Kidney tubule cell (primary cell): ENCODE data around the gene KIFC1.

Source experiments
- DNase-seq: peaks from one replicate; pipeline ENCODE4 v3.0.0-alpha.2; 2018; ENCODE audit warnings: low spot score

Gene KIFC1

DNA sequence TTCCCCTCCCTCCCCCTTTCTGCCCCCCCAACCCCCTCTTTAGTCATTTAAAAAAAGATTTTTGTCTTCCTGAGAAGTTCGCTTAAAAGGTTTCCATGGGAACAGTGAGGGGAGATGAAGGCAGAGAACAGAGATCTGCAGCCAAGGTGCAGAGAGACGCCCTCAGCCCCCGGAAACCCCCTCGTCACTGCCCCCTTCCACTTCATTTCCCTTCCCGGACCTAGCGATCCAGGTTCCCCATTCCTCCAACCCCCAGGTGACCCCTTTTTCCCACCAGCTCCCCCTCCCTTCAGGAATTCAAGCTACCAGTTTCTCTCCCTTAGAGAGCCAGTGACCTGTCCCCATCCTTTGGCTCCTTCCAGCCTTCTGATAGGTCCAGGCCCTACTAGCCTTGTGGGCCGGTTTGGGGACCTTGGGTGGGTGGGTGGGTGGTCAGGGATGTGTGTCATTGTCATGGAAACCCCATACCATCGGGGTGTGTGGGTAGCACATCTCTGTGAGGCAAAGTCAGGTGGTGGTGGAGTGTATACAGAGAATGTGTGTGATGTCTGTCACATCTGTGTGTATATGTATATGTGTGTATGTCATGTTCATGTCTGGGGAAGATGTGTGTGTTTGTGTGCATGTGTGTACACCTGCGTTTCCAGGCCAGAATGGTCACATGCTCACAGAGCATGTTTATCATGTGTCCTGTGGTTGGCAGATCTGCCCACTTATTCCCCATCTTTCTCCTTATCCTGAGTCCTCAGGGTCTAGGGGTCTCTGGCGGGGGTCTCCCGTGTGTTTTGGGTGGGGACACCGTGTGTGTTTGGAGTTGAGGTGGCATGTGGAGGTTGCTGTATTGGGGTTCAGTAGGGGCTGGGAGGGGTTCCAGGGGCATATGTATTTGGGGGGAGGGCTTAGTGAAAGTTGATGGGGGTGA lies 35.2 kb downstream of the KIFC1 start:
- no peak for DNase-seq

GRCh38 chr6:33427585-33428223 lies 36.1 kb downstream of the KIFC1 start:
- peak; percentile 11 for DNase-seq

GRCh38 chr6:33428224-33428965 lies 36.8 kb downstream of the KIFC1 start:
- DNase-seq: peak; percentile 59

DNA sequence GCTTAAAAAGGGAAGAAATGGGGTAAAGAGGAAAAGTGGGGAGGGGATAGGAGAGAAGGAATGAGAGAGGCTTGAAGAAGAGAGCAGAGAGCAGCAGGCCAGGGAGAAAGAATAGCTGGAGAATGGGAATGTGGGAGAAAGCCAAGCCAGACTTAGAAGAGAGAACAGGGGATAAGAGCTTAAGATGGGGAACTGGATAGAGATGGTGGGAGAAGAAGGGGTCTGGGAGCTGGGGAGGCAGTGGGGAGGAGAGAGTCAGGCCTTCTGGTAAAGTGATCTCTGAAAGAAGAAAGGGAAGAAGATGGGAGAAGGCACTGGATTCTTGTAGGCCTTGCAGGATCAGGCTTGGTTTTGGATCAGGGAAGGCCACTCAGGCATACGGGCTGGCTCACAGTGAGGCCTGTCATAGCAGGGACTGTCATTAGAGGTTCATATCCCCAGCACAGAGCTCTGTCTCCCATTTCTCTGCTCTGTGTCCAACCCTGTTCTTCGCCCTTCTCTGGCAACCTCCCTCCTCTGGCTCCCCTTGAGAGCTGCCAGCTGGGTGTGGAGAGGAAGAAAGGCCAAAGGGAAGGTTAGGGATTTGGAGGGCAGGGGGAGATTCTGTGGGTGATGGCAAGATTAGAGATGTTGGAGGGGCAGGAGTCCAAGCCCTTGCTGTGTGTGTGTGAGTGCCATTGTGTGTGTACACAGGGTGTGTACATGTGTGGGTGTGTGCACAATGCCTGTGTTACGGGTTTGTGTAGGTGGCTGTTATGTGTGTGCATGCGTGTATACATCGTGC lies 37.5 kb downstream of the KIFC1 start:
- DNase-seq: no peak

DNA sequence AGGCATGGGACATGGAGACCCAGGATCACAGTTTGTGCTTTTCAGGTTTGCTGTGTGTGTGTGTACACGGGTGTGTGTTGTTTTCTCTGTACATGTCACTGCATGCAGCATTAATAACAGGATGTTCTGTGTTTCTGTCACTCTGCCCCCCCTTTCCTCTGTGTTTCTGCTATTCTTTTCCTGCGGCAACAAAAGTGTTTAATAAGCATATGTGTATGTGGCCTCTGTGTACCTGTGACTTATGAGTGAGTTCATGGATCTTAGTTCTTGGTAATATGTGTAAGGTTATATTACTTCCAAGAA lies 38.1 kb downstream of the KIFC1 start:
- no peak for DNase-seq

GRCh38 chr6:33430334-33430733 lies 38.7 kb downstream of the KIFC1 start:
- no peak for DNase-seq

- peak; percentile 34 for DNase-seq
Measured at GRCh38 chr6:33430991-33431879, 39.6 kb downstream of the KIFC1 start.

GRCh38 chr6:33431880-33432541 lies 40.4 kb downstream of the KIFC1 start:
- no peak for DNase-seq

DNA sequence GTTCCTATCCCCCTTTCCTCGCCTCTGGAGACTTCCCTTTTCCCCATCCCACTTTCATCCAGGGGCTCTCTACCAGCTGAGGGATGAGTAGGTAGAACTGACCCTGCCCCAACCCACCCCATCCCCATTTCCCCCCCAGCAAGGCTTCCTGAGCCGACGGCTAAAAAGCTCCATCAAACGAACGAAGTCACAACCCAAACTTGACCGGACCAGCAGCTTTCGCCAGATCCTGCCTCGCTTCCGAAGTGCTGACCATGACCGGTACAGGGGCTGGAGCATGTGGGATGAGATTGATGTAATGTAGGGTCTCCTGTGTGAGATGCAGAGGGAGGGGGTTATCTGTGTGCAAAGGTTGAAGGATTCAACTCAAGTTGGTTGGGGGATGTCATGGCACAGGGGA lies 40.9 kb downstream of the KIFC1 start:
- DNase-seq: no peak

DNA sequence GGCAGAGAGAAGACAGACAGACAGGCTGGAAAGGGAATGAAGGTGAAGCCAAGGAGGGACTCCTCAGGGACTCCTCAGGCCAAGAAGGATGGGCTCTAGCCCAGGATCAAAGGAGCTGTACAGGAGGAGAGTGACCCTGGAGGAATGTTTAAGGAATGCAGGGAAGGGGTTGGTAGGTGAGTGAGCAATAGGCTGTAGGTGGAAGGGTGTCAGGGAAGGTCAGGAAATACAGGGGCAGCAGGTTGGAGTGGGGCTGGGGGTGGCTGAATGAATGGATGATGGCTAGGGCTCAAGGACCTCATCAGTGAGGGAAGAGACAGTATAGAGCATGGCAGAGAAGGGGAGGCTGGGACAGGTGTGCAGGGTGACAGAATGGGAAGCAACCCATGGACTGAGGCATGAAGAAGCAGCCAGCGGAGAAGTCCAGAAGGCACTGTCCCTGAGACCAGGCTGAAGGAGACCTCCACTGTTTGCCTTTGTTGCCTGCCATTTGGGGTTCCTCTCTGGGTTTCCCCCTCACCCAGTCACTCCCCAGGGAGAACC lies 41.4 kb downstream of the KIFC1 start:
- peak; percentile 15 for DNase-seq

DNA sequence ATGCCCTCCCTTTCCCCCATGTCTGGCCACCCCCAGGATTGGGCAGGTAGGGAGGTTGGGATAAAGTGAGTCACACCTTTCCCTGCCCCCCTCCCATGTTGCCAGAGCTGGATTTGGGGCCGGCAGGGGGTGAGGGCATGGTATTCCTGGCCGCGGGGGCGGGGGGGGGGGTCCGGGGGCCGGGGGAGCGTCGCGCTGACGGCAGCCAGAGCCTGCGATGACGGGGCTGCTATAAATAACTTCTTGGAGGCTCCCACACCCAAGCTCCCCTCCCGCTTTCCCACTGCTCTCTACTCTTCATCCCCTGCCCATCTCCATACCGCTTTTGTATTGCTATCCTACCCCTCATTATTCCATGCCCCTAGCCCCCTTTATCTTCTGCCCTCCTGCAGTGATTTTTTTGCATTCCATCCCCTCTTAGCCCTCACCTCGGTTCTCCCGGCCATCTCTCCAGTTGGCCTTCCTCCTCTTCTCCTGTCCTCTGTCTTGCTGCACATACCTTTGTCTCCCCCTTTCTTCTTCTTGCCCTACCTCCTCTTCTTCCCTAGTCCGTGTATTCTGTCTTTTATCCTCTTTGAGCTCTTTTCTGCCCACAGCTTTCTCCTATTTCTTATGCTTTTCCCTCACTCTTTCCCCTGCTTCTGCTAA lies 42.0 kb downstream of the KIFC1 start:
- DNase-seq: no peak

- DNase-seq: no peak
Measured at GRCh38 chr6:33434961-33435360, 43.3 kb downstream of the KIFC1 start.

DNA sequence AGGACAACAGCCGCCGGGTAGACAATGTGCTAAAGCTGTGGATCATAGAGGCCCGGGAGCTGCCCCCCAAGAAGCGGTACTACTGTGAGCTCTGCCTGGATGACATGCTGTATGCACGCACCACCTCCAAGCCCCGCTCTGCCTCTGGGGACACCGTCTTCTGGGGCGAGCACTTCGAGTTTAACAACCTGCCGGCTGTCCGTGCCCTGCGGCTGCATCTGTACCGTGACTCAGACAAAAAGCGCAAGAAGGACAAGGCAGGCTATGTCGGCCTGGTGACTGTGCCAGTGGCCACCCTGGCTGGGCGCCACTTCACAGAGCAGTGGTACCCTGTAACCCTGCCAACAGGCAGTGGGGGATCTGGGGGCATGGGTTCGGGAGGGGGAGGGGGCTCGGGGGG lies 46.0 kb downstream of the KIFC1 start:
- no peak for DNase-seq

GRCh38 chr6:33438978-33439594 lies 47.5 kb downstream of the KIFC1 start:
- DNase-seq: no peak

GRCh38 chr6:33439956-33440648 lies 48.5 kb downstream of the KIFC1 start:
- DNase-seq: no peak

DNA sequence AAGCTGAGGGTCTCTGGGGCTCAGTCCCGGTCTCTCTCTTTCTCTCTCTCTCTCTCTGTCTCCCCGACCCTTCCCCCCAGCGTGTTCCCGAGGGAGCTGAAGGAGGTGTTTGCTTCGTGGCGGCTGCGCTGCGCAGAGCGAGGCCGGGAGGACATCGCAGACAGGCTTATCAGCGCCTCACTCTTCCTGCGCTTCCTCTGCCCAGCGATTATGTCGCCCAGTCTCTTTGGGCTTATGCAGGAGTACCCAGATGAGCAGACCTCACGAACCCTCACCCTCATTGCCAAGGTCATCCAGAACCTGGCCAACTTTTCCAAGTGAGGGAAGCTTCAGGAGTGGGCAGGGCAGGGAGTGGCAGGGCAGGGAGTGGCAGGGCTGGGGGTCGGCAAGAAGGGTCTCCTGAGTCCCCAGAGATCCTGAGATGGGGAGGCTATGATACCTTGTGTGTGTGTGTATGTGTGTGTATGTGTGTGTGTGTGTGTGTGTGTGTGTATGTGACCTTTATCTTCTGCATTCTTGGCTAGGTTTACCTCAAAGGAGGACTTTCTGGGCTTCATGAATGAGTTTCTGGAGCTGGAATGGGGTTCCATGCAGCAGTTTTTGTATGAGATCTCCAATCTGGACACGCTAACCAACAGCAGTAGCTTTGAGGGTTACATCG lies 49.2 kb downstream of the KIFC1 start:
- DNase-seq: no peak

GRCh38 chr6:33441457-33441856 lies 49.8 kb downstream of the KIFC1 start:
- no peak for DNase-seq

- DNase-seq: no peak
Measured at GRCh38 chr6:33442283-33442682, 50.7 kb downstream of the KIFC1 start.
